HG03520 (cell line): Measurements from ENCODE around the gene MTMR3.
A peak's percentile ranks its signal among the peaks of the same experiment; 100 is the strongest.

Experiments
- ATAC-seq: cut with Tn5 transposase; IDR thresholded peaks from one replicate; pipeline ENCODE4 v1.9.1; 2021; ENCODE audit warnings: mild to moderate bottlenecking, moderate library complexity; ENCODE audit not compliant: unreplicated experiment

The MTMR3 gene

DNA sequence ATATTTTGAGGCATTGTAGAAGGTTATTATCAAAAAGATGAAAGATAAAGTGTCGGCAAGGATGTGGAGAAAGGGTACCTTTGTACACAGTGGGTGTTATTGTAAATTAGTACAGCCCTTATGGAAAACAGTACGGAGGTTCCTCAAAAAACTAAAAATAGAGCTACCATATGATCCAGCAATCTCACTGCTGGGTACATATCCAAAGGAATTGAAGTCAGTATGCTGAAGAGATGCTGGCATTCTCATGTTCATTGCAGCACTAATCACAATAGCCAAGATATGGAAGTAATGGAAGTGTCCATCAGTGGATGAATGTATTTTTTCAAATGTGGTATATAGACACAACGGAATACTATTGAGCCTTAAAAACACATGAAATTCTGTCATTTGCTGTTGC is 15.1 kb upstream of the MTMR3 start:
- no peak for ATAC-seq

DNA sequence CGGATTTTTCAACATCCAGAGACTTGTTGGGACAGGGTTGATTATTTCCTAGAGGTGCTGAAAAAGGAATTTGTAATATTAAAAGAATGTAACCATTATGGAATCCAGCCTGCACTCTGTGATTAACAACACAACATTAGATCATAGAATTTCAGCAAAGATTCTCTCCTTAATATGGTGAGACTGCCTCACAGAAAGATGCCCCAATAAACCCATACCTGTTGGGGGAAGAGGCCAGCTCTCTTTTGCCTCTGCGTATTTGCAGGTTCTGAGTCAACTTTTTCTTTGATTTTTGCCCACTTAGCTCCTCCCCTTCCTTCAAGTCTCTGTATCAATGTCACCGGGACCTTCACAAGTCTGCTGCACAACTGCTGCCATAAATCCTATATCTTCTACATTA is 12.4 kb upstream of the MTMR3 start:
- no peak for ATAC-seq

DNA sequence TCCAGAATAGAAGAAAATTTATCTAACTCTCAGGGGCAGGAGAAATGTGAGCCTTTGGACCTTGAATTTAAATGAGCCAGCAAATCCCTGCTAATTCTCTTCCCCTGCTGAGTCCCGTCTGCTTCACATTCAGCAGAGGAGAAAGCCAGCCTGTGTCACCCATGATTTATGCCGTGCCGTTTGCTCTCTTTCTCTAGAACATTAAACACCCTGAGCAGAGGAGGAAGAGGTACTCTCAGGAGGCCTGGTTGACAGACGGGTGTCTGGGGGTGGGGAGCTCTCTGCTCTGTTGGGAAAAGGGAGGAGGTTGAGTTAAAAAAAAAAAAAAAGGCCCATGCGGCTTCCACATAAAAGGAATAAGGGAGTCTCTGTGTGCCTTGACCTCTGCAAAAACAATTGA is 11.3 kb upstream of the MTMR3 start:
- ATAC-seq = no peak

GRCh38 chr22:29872144-29872893 is 10.7 kb upstream of the MTMR3 start:
- no peak for ATAC-seq

- no peak for ATAC-seq
These were observed 10.0 kb upstream of the MTMR3 start for GRCh38 chr22:29872989-29873388.

- no peak for ATAC-seq
These were observed 9.0 kb upstream of the MTMR3 start for GRCh38 chr22:29873943-29874342.

DNA sequence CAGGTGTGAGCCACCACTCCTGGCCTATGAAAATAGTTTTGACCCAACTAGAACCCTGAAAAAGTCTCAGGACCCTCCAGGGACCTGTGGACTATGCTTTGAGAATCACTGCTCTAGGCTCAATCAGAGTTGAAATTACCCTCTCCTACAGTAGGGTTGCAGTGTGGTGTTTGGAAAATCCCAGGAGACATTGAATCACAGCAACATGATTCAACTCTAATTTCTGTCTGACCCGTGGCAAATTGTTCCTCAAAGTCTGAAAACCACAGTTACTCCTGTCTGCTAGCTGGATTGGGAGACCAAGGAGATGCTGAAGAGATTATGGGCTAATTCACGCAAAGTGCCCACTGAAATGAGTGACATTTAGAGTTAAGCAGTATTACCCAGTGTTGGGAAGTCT is 5.4 kb upstream of the MTMR3 start:
- no peak for ATAC-seq

- ATAC-seq = no peak
These were observed 3.2 kb upstream of the MTMR3 start for GRCh38 chr22:29879753-29880152.

GRCh38 chr22:29882716-29883044 is 294 bp upstream of the MTMR3 start:
- peak; percentile 57 for ATAC-seq

DNA sequence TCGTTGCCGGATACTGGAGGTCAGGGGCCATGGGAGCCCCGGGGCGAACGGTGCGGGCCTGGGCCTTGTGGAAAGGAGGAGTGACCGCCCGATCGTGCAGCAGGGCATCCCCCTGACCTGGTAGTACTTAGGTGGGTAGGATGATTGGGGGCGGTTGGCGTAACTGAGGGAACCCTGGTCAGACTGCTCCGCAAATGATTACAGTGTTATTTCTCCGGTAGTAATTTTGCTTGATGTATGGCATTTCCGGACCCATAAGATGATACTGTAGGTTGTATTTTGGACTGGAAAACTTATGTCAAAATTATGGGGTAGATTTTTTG is 762 bp downstream of the MTMR3 start:
- no peak for ATAC-seq

- no peak for ATAC-seq
These were observed 2.6 kb downstream of the MTMR3 start for GRCh38 chr22:29885610-29886009.

GRCh38 chr22:29886596-29886995 is 3.6 kb downstream of the MTMR3 start:
- no peak for ATAC-seq

DNA sequence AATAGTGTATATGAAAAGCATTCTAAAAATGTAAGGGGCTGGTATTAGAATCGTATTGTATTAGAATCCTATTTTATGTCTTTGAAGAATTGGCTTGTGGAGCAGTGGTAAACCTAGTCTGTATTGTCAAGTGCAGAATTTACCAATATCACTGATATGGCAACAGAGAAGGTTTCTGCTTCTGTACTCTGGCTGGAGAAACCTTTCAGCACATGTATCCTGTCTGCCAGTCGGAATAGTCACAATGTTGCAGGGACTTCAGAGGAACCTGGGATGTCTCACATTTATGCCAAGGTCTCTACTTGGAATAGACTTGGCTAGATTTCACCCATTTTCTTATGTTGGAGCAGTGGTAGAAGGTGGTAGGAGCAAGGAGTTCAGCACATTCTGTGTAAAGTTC is 4.4 kb downstream of the MTMR3 start:
- ATAC-seq = no peak

DNA sequence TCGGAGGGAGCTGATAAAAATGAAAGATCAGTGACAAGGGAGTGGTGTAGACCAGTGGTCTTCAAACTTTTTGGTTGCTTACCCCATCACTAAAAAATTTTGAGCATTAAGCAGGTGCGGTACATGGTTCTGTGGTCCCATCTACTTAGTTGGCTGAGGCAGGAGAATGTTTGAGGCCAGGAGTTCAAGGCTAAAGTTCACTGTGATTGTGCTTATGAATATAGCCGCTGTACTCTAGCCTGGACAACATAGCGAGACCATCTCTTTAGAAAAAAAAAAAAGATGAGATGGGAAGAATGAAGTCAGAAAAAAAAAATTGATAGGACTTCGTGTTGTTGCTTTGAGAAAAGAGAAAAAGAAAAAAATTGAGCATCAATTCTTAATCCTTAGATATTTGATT is 7.8 kb downstream of the MTMR3 start:
- no peak for ATAC-seq

GRCh38 chr22:29892315-29893156 is 9.6 kb downstream of the MTMR3 start:
- no peak for ATAC-seq

DNA sequence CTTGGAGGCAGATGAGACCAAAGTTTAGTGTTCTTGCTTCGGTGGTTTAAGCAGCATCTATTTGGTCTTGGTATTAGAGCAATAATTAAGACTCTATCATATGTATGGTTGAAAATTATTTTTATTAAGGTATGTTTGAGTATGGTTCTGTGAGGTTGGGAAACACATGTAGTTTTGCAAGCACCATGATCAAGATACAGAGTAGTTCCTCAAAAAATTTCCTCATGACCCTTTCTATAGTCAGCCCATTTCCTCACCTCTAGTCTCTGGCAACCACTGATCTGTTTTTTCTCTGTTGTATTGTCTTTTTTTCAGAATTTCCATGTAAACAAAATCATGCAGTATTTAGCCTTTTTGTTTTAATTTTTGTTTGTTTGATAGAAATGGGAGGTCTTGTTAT is 18.4 kb downstream of the MTMR3 start:
- no peak for ATAC-seq

DNA sequence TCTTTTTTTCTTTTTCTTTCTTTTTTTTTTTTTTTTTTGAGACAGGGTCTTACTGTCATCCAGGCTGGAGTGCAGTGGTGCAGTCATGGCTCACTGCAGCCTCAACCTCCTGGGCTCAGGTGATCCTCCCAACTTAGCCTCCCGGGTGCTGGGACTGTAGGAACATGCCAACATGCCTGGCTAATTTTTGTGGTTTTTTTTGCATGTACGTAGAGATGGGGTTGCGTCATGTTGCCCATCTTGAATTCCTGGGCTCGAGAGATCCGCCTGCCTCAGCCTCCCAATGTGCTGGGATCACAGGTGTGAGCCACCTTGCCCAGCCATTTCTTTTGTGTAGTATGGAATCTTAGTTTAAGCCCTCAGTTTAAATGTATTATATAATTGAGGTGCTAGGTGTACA is 20.4 kb downstream of the MTMR3 start:
- ATAC-seq = no peak

DNA sequence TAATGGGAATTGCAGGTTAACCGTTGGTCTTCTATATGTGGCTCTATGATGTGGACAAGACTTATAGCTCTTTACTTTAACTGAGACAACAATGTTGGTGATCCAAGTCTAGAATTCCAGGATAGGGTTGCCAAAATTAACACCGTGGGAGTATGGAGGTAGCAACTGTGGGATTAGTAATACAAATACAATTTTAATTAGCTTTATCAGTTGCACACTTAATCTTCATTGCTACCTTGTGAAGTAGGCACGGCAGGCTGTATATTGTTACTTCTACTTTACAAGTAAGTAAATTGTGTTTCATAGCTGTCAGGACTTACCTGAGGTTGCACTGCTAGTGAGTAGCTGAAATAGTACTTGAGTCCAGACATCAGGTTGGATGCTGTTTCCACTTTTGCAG is 21.0 kb downstream of the MTMR3 start:
- ATAC-seq = no peak

GRCh38 chr22:29907753-29908515 is 25.0 kb downstream of the MTMR3 start:
- ATAC-seq = no peak

DNA sequence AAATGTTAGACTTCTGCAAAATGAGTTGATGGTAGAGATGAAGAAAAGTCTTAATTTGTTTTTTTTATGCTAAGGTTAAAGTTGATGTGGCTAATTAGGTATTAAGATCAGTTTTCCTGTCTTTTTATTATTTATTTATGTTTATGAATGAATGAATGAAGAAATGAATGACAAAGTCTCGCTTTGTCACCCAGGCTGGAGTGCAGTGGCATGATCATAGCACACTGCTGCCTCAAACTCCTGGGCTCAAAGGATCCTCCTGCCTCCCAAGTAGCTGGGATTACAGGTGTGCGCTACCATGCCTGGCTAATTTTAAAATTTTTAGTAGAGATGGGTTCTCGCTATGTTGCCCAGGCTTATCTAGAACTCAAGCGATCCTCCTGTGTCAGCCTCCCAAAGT is 29.2 kb downstream of the MTMR3 start:
- ATAC-seq = no peak

DNA sequence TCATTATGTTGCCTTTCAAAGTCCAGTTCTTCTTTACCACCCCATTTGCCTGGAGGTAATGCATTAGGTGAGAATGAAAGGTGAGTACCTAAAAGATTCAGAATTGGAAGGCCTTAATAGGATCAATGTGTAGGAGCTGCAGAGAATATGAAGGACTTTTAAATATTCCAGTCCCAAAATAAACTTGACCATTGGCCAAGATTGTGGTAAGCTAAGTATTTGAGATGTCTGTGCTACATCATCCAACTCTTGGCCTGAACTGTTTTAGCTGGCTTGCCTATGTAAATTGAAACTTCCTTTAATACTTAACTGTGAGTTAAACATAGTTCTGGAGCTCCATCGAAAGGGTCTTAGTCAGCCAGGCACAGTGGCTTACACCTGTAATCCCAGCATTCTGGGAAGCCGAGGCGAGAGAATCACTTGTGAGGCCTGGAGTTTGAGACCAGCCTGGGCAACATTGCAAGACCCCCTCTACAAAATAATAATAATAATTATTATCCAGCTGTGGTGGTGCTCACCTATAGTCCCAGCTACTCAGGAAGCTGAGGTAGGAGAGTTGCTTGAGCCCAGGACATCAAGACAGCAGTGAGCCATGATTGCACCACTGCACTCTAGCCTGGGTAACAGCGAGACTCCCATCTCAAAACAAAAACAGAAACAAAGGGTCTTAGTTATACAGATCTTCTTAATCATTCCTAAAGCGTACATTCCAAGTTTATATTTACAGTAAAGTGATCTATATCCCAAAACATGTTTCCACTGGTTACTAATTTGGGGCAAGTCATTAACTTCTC is 29.8 kb downstream of the MTMR3 start:
- ATAC-seq = no peak
